Mesendoderm (in vitro differentiated cells): Measurements from ENCODE around the gene NOX3.

ENCODE experiments used
- DNase-seq: peaks from one replicate; pipeline ENCODE4 v3.0.0; 2013
- H2AK5ac ChIP-seq: 2 replicates; pipeline ENCODE4 v1.6.1; 2013; ENCODE audit warnings: low read length, inconsistent platforms
- H2BK120ac ChIP-seq: 2 replicates; pipeline ENCODE4 v1.6.1; 2013; ENCODE audit warnings: low read depth, mild to moderate bottlenecking, low read length, moderate library complexity, mixed read lengths
- H2BK15ac ChIP-seq: replicated peaks from 2 replicates; pipeline ENCODE4 v1.6.1; 2013; ENCODE audit warnings: low read depth, mild to moderate bottlenecking, moderate library complexity
- H2BK5ac ChIP-seq: 2 replicates; pipeline ENCODE4 v1.6.1; 2013; ENCODE audit warnings: low read length, inconsistent platforms
- H3K18ac ChIP-seq: 2 replicates; pipeline ENCODE4 v1.6.1; 2013; ENCODE audit warnings: mild to moderate bottlenecking, low read length, mixed read lengths
- H3K23ac ChIP-seq: one replicate; pipeline ENCODE4 v1.6.1; 2013; ENCODE audit warnings: low read length
- H3K27ac ChIP-seq: 2 replicates; pipeline ENCODE4 v1.5.1; 2013; ENCODE audit warnings: low read depth, mild to moderate bottlenecking, inconsistent platforms, low read length, moderate library complexity
- H3K27me3 ChIP-seq: 2 replicates; pipeline ENCODE4 v1.6.1; 2013; ENCODE audit warnings: low read length, control low read depth, mild to moderate bottlenecking, inconsistent platforms; ENCODE audit not compliant: insufficient read depth, poor library complexity
- H3K36me3 ChIP-seq: 2 replicates; pipeline ENCODE4 v1.6.1; 2013; ENCODE audit warnings: low read length, inconsistent platforms; ENCODE audit not compliant: control insufficient read depth, insufficient read depth
- H3K4ac ChIP-seq: one replicate; pipeline ENCODE4 v1.6.1; 2013; ENCODE audit warnings: low read depth, mild to moderate bottlenecking, low read length, moderate library complexity
- H3K4me1 ChIP-seq: 2 replicates; pipeline ENCODE4 v1.6.1; 2013; ENCODE audit warnings: low read depth, low read length, inconsistent platforms; ENCODE audit not compliant: control insufficient read depth
- H3K4me2 ChIP-seq: 2 replicates; pipeline ENCODE4 v1.6.1; 2013; ENCODE audit warnings: low read length
- H3K4me3 ChIP-seq: 2 replicates; pipeline ENCODE4 v1.5.1; 2013; ENCODE audit warnings: mild to moderate bottlenecking, low read length
- H3K56ac ChIP-seq: one replicate; pipeline ENCODE4 v1.6.1; 2013; ENCODE audit warnings: low read length
- H3K79me1 ChIP-seq: 2 replicates; pipeline ENCODE4 v1.6.1; 2013; ENCODE audit warnings: low read length, inconsistent platforms
- H3K79me2 ChIP-seq: 2 replicates; pipeline ENCODE4 v1.6.1; 2013; ENCODE audit warnings: mild to moderate bottlenecking, low read length; ENCODE audit not compliant: control insufficient read depth, insufficient read depth
- H3K9ac ChIP-seq: 2 replicates; pipeline ENCODE4 v1.6.1; 2013; ENCODE audit warnings: low read length, inconsistent platforms
- H4K5ac ChIP-seq: one replicate; pipeline ENCODE4 v1.6.1; 2013; ENCODE audit warnings: low read length
- H4K8ac ChIP-seq: one replicate; pipeline ENCODE4 v1.6.1; 2013; ENCODE audit warnings: low read depth, mild to moderate bottlenecking, control low read depth, low read length, moderate library complexity
- WGBS: extraction: QIAGEN DNeasy Blood & Tissue Kit; methylation state at CpG from one replicate; pipeline ENCODE4 v1.1.7; 2013; ENCODE audit warnings: low lambda C conversion rate, missing lambda C conversion rate; ENCODE audit not compliant: insufficient coverage; ENCODE audit errors: extremely low coverage; 5-methylcytosine and 5-hydroxymethylcytosine counted together

Gene NOX3

DNA sequence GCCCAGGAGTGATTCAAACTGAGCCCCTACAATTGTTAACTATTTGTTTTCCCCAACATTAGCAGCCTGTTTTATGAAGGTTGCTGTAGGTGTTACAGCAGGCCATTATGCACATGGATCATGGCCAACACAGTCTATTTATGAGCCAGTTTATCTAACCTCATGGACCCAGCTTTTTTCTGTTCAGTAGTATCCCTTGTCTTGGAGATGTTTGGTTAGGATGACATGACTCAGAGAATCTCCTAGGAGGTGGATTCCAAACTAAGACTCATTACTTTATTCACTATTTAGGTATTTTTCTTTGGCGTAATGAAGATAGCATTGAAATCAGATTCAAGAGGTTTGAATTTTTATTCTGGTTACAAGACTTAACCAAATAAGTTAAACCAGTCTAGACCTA is 78.6 kb downstream of the NOX3 start:
- Histone ChIP-seq H3K27ac (no peak overlapping the region), H3K4ac (no peak overlapping the region), H3K9ac (no peak overlapping the region), H2AK5ac (no peak overlapping the region), H3K18ac (no peak overlapping the region), H4K5ac (no peak overlapping the region), H3K56ac (no peak overlapping the region), H3K36me3 (no peaks in the 10 kb centered on the region), H3K23ac (no peak overlapping the region), H3K79me2 (no peaks in the 10 kb centered on the region), H3K4me1 (no peaks in the 10 kb centered on the region), H4K8ac (no peak overlapping the region), H3K4me3 (no peak overlapping the region), H3K79me1 (no peaks in the 10 kb centered on the region), H2BK15ac (no peak overlapping the region), H2BK120ac (no peak overlapping the region), H2BK5ac (no peak overlapping the region), H3K27me3 (no peaks in the 10 kb centered on the region), H3K4me2 (no peak overlapping the region)
- no peak for DNase-seq
- WGBS: no CpG with 5 or more reads among the region's 1 CpG

DNA sequence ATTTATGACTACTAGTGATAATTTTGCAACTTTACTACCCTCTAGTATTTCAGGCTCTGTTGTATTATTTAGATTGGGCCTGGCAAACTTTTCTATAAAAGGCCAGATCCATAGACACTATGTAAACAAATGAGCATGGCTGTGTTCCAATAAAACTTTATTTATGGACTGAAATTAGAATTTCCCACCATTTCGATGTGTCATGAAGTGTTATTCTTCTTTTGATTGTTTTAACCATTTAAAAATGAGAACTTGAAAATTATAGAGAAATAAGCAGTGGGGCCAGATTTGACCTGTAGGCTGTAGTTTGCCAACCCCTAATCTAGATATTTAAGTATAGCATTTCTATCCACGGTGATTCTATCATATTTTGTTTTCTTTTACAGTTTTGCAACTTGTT is 79.8 kb downstream of the NOX3 start:
- Histone ChIP-seq H3K27ac (no peak overlapping the region), H2AK5ac (no peak overlapping the region), H3K4me1 (no peaks in the 10 kb centered on the region), H4K5ac (no peak overlapping the region), H3K4me3 (no peak overlapping the region), H3K4ac (no peak overlapping the region), H3K4me2 (no peak overlapping the region), H3K9ac (no peak overlapping the region), H4K8ac (no peak overlapping the region), H3K79me1 (no peaks in the 10 kb centered on the region), H3K56ac (no peak overlapping the region), H2BK15ac (no peak overlapping the region), H3K23ac (no peak overlapping the region), H3K18ac (no peak overlapping the region), H3K27me3 (no peaks in the 10 kb centered on the region), H3K36me3 (no peaks in the 10 kb centered on the region), H2BK5ac (no peak overlapping the region), H3K79me2 (no peaks in the 10 kb centered on the region), H2BK120ac (no peak overlapping the region)
- no peak for DNase-seq
- WGBS: no CpG with 5 or more reads among the region's 2 CpGs

DNA sequence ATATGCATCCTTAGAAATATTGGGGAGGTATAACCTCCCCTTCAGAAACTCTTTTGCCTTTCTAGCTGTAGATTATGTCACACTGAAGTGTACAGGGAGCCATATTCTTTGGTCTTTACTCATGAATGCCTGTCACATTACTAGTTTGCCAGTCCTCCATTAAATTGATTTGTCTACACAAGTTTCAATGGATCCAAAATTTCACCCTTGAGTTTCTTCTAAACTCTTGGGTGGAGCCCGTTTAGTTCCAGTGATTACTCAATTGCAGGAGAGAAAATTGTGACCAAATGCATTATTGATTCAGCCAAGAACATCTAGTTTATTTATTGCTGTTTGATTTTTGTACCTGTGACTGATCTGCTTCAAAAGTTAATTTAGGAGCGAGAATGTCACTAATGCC is 81.0 kb downstream of the NOX3 start:
- Histone ChIP-seq H3K23ac (no peak overlapping the region), H3K27ac (no peak overlapping the region), H2AK5ac (no peak overlapping the region), H4K8ac (no peak overlapping the region), H3K56ac (no peak overlapping the region), H4K5ac (no peak overlapping the region), H3K4me1 (no peaks in the 10 kb centered on the region), H3K4me3 (no peak overlapping the region), H2BK5ac (no peak overlapping the region), H3K79me1 (no peaks in the 10 kb centered on the region), H3K79me2 (no peaks in the 10 kb centered on the region), H3K18ac (no peak overlapping the region), H3K4me2 (no peak overlapping the region), H2BK15ac (no peak overlapping the region), H3K36me3 (no peaks in the 10 kb centered on the region), H3K27me3 (no peaks in the 10 kb centered on the region), H3K9ac (no peak overlapping the region), H2BK120ac (no peak overlapping the region), H3K4ac (no peak overlapping the region)
- DNase-seq: no peak
- no CpG with 5 or more reads among the region's 2 CpGs for WGBS

DNA sequence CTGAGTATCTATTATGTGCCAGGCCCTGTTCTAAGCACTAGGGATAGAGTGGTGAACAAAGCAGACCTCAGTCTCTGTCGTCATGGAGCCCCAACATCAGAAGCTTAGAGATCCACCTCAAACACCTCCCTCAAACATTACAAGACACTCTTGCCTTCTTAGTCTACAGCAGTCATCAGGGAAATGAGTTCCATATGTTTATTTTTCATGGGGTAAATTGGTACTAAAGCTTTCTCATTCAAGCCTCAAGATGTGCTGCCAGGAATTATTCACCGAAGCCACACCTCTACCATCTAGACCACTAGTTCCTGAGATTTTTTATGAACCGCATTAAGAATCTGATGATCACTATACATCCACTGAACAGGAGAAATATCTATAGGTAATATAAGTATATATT is 82.4 kb downstream of the NOX3 start:
- no peak overlapping the region for H4K5ac ChIP-seq
- no peak overlapping the region for H4K8ac ChIP-seq
- no peaks in the 10 kb centered on the region for H3K27me3 ChIP-seq
- H3K36me3 ChIP-seq: no peaks in the 10 kb centered on the region
- H2BK120ac ChIP-seq: no peak overlapping the region
- H3K4me1 ChIP-seq: no peaks in the 10 kb centered on the region
- no peaks in the 10 kb centered on the region for H3K79me1 ChIP-seq
- no peak overlapping the region for H2AK5ac ChIP-seq
- H3K4ac ChIP-seq: no peak overlapping the region
- H3K18ac ChIP-seq: no peak overlapping the region
- H3K4me2 ChIP-seq: no peak overlapping the region
- no peak for DNase-seq
- H3K79me2 ChIP-seq: no peaks in the 10 kb centered on the region
- H2BK15ac ChIP-seq: no peak overlapping the region
- H3K9ac ChIP-seq: no peak overlapping the region
- no peak overlapping the region for H3K23ac ChIP-seq
- H2BK5ac ChIP-seq: no peak overlapping the region
- H3K4me3 ChIP-seq: no peak overlapping the region
- no peak overlapping the region for H3K27ac ChIP-seq
- H3K56ac ChIP-seq: no peak overlapping the region
- WGBS: no CpG with 5 or more reads among the region's 3 CpGs

DNA sequence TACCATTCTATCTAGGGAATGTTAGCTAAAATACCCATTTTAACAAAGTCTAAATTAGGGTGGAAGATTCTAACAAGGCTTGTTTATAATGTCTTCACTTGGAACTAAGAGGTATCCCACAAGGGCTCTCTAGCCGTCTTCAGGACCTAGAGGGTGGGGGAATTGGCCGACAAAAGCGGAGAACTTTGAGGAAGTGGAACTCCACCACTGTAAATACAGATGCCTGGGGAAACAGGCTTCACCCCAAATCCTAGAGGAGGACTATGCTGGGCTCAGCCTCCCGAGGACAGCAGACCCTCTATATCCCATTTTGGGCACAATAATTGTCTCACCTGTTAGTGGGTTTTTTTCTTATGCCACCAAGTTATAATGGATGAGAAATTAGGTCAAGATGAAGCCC is 83.4 kb downstream of the NOX3 start:
- no peak overlapping the region for H3K23ac ChIP-seq
- no peak for DNase-seq
- H2BK15ac ChIP-seq: no peak overlapping the region
- WGBS: no CpG with 5 or more reads among the region's 4 CpGs
- H3K4ac ChIP-seq: no peak overlapping the region
- H3K36me3 ChIP-seq: no peaks in the 10 kb centered on the region
- H2BK5ac ChIP-seq: no peak overlapping the region
- no peak overlapping the region for H3K56ac ChIP-seq
- H3K4me2 ChIP-seq: no peak overlapping the region
- no peaks in the 10 kb centered on the region for H3K4me1 ChIP-seq
- no peaks in the 10 kb centered on the region for H3K79me1 ChIP-seq
- H3K79me2 ChIP-seq: no peaks in the 10 kb centered on the region
- H3K27ac ChIP-seq: no peak overlapping the region
- no peak overlapping the region for H2BK120ac ChIP-seq
- H3K4me3 ChIP-seq: no peak overlapping the region
- H3K9ac ChIP-seq: no peak overlapping the region
- no peak overlapping the region for H4K5ac ChIP-seq
- H3K27me3 ChIP-seq: no peaks in the 10 kb centered on the region
- H3K18ac ChIP-seq: no peak overlapping the region
- H4K8ac ChIP-seq: no peak overlapping the region
- H2AK5ac ChIP-seq: no peak overlapping the region

DNA sequence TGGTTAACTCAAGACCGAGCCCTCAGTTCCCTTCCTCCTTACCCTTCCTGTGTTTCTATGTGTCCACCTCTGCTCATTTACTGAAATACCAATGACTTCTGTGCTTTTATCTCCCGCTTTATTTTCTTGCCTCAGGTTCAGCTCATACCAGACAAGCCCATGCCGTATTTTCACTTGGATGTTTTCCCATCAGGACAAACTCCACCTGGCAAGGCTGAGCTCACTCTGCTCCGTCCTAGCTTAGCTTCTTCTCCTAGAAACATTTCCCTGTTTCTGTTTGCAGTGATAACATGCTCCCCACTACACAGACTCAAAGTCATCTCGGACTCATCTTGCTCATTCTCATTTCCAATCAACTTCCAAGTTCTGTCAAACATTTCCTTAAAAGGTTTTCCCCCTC is 84.4 kb downstream of the NOX3 start:
- H3K18ac ChIP-seq: no peak overlapping the region
- no peaks in the 10 kb centered on the region for H3K79me2 ChIP-seq
- no peak overlapping the region for H3K4me2 ChIP-seq
- no peak overlapping the region for H3K27ac ChIP-seq
- H3K4me1 ChIP-seq: no peaks in the 10 kb centered on the region
- H3K56ac ChIP-seq: no peak overlapping the region
- H3K36me3 ChIP-seq: no peaks in the 10 kb centered on the region
- no peaks in the 10 kb centered on the region for H3K79me1 ChIP-seq
- no CpG with 5 or more reads among the region's 5 CpGs for WGBS
- no peak overlapping the region for H2BK15ac ChIP-seq
- H2BK120ac ChIP-seq: no peak overlapping the region
- H3K4ac ChIP-seq: no peak overlapping the region
- H4K5ac ChIP-seq: no peak overlapping the region
- no peaks in the 10 kb centered on the region for H3K27me3 ChIP-seq
- H3K23ac ChIP-seq: no peak overlapping the region
- no peak overlapping the region for H4K8ac ChIP-seq
- H3K9ac ChIP-seq: no peak overlapping the region
- H2AK5ac ChIP-seq: no peak overlapping the region
- no peak overlapping the region for H2BK5ac ChIP-seq
- H3K4me3 ChIP-seq: no peak overlapping the region
- DNase-seq: no peak
